A673 (cell line): ENCODE results near the gene HIP1R. TPM values are rescaled to one million over a fixed set of nuclear protein-coding genes. Genes with fewer than 3 reads are reported as not detected.

Experiments
- BruUV-seq: library from RNA; stranded (reverse); fragments of 400-500 nt; replicated peaks from 2 replicates; lab custom pipeline; 2021; lab: Mats Ljungman, UMichigan
- CTCF ChIA-PET: fragments of 300-600 bp; sonication (Branson Sonifier 250); formaldehyde crosslinking; loops from one replicate; lab custom pipeline; 2022; ENCODE audit warnings: antibody characterized with exemption; lab: Charles Lee
- POLR2A ChIA-PET: fragments of 300-600 bp; sonication (Branson Sonifier 250); formaldehyde crosslinking; loops from one replicate; lab custom pipeline; 2022; ENCODE audit warnings: antibody characterized with exemption; ENCODE audit not compliant: low non-redundant PET; lab: Charles Lee
- DNase-seq: peaks from one replicate; pipeline ENCODE4 v3.0.0-alpha.2; 2015; ENCODE audit warnings: low spot score
- H3K27ac ChIP-seq: fragments of 200-600 bp; sonication (generic); 2 replicates; pipeline ENCODE4 v1.5.1; 2016; ENCODE audit warnings: mixed run types, low read depth, mild to moderate bottlenecking, mixed read lengths, antibody characterized with exemption, low read length; ENCODE audit not compliant: poor library complexity, severe bottlenecking
- H3K27me3 ChIP-seq: fragments of 200-600 bp; sonication (generic); replicated peaks from 2 replicates; pipeline ENCODE4 v1.6.1; 2017; ENCODE audit warnings: mixed run types, low read depth, mild to moderate bottlenecking, mixed read lengths, antibody characterized with exemption, low read length; ENCODE audit not compliant: insufficient read depth, poor library complexity
- H3K36me3 ChIP-seq: fragments of 200-600 bp; sonication (generic); 2 replicates; pipeline ENCODE4 v1.6.1; 2016; ENCODE audit warnings: mixed run types, mild to moderate bottlenecking, mixed read lengths, antibody characterized with exemption, low read length; ENCODE audit not compliant: insufficient read depth, poor library complexity, severe bottlenecking
- H3K4me1 ChIP-seq: fragments of 200-600 bp; sonication (generic); 2 replicates; pipeline ENCODE4 v1.6.1; 2017; ENCODE audit warnings: mixed run types, mild to moderate bottlenecking, mixed read lengths, antibody characterized with exemption, low read length; ENCODE audit not compliant: insufficient read depth, poor library complexity, severe bottlenecking
- H3K4me3 ChIP-seq: fragments of 200-600 bp; sonication (generic); 2 replicates; pipeline ENCODE4 v1.5.1; 2016; ENCODE audit warnings: low read depth, mixed run types, mild to moderate bottlenecking, mixed read lengths, low read length; ENCODE audit not compliant: poor library complexity, severe bottlenecking
- H3K9me3 ChIP-seq: fragments of 200-600 bp; sonication (generic); 2 replicates; pipeline ENCODE4 v1.6.1; 2016; ENCODE audit warnings: mixed run types, low read depth, mild to moderate bottlenecking, mixed read lengths, antibody characterized with exemption, low read length; ENCODE audit not compliant: poor library complexity, severe bottlenecking
- EZH2 ChIP-seq: fragments of 200-600 bp; sonication (generic); IDR thresholded peaks from 2 replicates; pipeline ENCODE4 v1.6.1; 2017; ENCODE audit warnings: borderline replicate concordance, low read depth, mild to moderate bottlenecking, mixed read lengths, antibody characterized with exemption, low read length; ENCODE audit not compliant: poor library complexity, severe bottlenecking
- intact Hi-C: fragments of 100-400 bp; cut with micrococcal nuclease; formaldehyde crosslinking; loops from one replicate; pipeline ENCODE4 v1.10.0; 2022; ENCODE audit not compliant: unreplicated experiment
- total RNA-seq: library from RNA; stranded (reverse); gene quantifications from 2 replicates; pipeline ENCODE4 v1.2.3, GENCODE V29; 2021
- TF ChIP-seq, protein P1 (sequence below): fragments of 300-800, 200-600 bp; sonication (generic); conservative IDR thresholded peaks from 2 replicates; pipeline ENCODE4 v1.5.1; 2017; ENCODE audit warnings: low read depth, mild to moderate bottlenecking, antibody characterized with exemption, low read length, moderate library complexity, mixed read lengths

Gene HIP1R
- total RNA-seq, 1 experiment from 2014 or later = 30.4 TPM

DNA sequence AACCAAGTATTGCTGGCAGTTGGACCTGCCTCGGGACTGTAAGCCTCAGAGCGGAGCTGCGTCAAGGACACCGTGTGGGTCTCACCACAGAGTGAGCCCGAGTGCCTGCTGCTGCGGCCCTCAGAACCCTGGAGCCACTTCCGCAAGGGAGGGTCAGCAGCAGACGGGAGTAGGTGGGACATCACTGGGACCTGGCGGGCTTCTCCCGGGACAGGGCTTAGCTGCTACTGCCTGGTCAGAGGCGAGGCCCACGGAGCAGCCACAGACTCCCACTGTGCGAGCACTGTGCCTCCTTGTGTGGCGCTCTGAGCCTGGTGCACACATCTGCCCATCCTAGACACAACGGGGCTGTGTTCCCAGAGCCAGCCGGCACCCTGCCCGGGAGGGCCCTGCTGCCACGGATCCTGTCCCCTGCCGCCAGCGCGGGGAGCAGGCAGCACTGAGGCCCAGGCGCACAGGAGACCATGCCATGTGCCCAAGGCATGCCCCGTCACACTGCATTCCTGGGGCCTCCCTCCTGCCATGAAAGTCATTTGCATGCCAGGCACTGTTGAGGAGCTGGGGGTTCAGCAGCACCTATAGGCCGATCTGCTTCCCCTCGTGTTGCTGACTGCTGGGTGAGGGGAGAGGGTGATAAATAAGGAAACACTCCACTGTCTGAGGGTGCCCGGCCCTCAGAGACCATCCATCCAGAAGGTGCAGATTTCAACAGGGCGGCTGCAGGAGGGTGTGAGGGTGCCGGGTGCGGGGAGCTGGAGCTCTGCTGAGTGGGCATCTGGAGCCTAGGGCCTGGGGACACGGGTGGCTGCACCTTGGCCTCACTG, 10.0 kb downstream of the HIP1R start:
- no peak for TF ChIP-seq EZH2
- TF ChIP-seq, protein P1, sequence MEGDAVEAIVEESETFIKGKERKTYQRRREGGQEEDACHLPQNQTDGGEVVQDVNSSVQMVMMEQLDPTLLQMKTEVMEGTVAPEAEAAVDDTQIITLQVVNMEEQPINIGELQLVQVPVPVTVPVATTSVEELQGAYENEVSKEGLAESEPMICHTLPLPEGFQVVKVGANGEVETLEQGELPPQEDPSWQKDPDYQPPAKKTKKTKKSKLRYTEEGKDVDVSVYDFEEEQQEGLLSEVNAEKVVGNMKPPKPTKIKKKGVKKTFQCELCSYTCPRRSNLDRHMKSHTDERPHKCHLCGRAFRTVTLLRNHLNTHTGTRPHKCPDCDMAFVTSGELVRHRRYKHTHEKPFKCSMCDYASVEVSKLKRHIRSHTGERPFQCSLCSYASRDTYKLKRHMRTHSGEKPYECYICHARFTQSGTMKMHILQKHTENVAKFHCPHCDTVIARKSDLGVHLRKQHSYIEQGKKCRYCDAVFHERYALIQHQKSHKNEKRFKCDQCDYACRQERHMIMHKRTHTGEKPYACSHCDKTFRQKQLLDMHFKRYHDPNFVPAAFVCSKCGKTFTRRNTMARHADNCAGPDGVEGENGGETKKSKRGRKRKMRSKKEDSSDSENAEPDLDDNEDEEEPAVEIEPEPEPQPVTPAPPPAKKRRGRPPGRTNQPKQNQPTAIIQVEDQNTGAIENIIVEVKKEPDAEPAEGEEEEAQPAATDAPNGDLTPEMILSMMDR = no peak
- no peak overlapping the region for H3K4me3 ChIP-seq
- ChIA-PET POLR2A (interaction anchor here (0.6 kb wide), 1 partner anchor 899 kb away, joined by 3 read pairs; no protein-coding TSS in a partner anchor), CTCF (no interaction called here)
- no TSS peak for BruUV-seq
- no peak overlapping the region for H3K27ac ChIP-seq
- intact Hi-C loops = no loop called here
- no peaks in the 10 kb centered on the region for H3K27me3 ChIP-seq
- H3K36me3 ChIP-seq = no peaks in the 10 kb centered on the region
- no peak for DNase-seq
- no peaks in the 10 kb centered on the region for H3K9me3 ChIP-seq
- H3K4me1 ChIP-seq = no peaks in the 10 kb centered on the region

DNA sequence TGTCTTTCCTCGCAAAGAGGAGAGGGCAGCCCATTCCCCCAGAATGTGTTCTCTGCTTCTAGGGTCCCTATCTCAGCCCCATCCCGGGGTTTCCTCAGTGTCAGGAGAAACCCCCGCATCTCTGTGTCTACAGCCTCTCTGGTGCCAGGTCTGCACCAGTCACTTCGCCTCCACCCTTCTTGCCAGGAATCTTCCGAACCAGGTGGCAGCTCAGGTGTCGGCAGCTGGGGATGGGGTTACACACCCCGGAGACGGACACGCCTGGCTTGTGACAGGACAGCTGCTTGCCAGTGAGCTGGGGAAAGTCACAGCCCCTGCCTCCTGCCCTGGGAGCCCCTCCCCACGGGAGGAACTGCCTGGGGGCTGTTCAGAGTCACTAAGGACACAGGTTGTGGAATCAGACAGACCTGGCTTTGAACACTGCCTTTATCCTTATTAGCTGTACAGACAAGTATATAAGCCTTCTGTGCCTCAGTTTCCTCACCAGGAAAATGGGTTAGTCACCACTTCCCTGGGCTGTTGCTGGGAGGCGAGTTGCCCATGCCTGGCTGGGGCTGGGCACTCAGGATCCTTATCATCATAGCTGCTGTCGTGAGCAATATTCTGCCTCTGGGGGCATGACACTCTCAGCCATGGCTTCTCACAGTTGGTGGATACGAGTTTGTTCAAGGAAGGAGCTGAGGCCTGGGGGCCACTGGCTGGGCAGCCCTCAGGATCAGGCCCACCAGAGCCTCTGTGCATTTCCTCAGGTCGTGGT, 10.8 kb downstream of the HIP1R start:
- H3K9me3 ChIP-seq = no peaks in the 10 kb centered on the region
- no peak for DNase-seq
- no peak overlapping the region for H3K27ac ChIP-seq
- ChIA-PET CTCF (no interaction called here), POLR2A (interaction anchor here (0.6 kb wide), 1 partner anchor 898 kb away, joined by 3 read pairs; no protein-coding TSS in a partner anchor)
- H3K4me1 ChIP-seq = no peaks in the 10 kb centered on the region
- intact Hi-C loops = no loop called here
- no peak for TF ChIP-seq EZH2
- TF ChIP-seq, protein P1 = no peak
- no peak overlapping the region for H3K4me3 ChIP-seq
- H3K36me3 ChIP-seq = no peaks in the 10 kb centered on the region
- no TSS peak for BruUV-seq
- no peaks in the 10 kb centered on the region for H3K27me3 ChIP-seq

DNA sequence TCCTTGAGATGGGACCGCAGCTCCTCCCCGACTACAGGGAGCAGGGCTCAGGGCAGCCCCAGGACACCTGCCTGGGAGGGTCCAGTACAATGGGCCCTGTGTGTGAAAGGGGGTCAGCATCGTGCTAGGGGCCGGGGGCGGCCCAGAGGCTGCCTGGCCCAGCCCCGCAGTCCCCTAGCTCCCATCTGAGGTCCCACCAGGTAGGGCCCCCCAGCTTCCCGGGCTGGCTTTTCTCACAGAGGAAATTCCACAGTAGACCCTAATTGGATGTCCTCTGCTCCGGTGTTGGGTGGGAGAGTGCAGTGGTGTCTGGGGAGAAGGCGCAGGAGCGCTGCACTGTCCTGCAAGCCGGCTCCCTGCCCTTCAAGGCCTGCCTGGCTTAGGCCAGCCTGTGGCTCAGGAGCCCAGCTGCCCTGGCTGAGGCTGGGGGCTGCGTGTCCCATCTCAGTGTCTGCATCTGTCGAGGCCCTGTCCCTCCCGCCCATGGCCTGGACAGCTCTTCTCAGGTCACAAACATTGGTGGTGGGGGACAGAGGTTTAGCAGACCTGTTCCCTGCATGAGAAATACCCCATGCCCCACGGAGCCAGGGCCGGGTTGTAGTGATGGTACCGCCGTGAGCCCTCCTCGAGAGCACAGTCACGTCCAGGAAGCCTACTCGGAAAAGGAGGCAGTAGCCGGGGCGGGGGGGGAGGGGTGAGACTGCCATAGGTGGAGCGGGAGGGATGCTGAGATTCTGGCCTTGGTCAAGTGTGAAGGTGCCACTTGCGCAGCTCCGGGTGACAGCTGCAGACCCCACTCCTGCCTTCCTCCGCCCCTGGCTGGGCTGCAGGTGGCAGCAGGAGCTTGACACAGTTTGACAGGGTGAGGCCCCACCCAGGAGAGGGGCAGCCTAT, 11.6 kb downstream of the HIP1R start:
- Histone ChIP-seq H3K9me3 (no peaks in the 10 kb centered on the region), H3K27me3 (no peaks in the 10 kb centered on the region), H3K4me3 (no peak overlapping the region), H3K27ac (no peak overlapping the region), H3K36me3 (no peaks in the 10 kb centered on the region), H3K4me1 (no peaks in the 10 kb centered on the region)
- ChIA-PET POLR2A (no interaction called here), CTCF (no interaction called here)
- intact Hi-C loops = no loop called here
- DNase-seq = no peak
- no TSS peak for BruUV-seq
- TF ChIP-seq, protein P1 = no peak
- no peak for TF ChIP-seq EZH2
